OCI-LY7 (cell line): ENCODE measurements around the gene FAM120B.

ENCODE experiments used
- EZH2phosphoT487 ChIP-seq: fragments of 200-600 bp; sonication (generic); IDR thresholded peaks from 2 replicates; pipeline ENCODE4 v1.6.1; 2018; ENCODE audit warnings: low read depth, borderline replicate concordance, mild to moderate bottlenecking, mixed run types, antibody characterized with exemption, low read length, moderate library complexity, mixed read lengths
- TF ChIP-seq, protein P1 (sequence below): fragments of 200-600 bp; sonication (generic); conservative IDR thresholded peaks from 2 replicates; pipeline ENCODE4 v1.5.1; 2014; ENCODE audit warnings: mild to moderate bottlenecking, antibody characterized with exemption, low read length, moderate library complexity, mixed read lengths

GRCh38 chr6:170329321-170329720 lies 22.8 kb downstream of the FAM120B start:
- TF ChIP-seq, protein P1, sequence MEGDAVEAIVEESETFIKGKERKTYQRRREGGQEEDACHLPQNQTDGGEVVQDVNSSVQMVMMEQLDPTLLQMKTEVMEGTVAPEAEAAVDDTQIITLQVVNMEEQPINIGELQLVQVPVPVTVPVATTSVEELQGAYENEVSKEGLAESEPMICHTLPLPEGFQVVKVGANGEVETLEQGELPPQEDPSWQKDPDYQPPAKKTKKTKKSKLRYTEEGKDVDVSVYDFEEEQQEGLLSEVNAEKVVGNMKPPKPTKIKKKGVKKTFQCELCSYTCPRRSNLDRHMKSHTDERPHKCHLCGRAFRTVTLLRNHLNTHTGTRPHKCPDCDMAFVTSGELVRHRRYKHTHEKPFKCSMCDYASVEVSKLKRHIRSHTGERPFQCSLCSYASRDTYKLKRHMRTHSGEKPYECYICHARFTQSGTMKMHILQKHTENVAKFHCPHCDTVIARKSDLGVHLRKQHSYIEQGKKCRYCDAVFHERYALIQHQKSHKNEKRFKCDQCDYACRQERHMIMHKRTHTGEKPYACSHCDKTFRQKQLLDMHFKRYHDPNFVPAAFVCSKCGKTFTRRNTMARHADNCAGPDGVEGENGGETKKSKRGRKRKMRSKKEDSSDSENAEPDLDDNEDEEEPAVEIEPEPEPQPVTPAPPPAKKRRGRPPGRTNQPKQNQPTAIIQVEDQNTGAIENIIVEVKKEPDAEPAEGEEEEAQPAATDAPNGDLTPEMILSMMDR, result no peak
- no peak for TF ChIP-seq EZH2phosphoT487
